HG03039 (cell line): ENCODE results near the gene SMC1B.
"Not testable (repeated sequence)": the region's sequence is repeated elsewhere in the genome, so short reads cannot be mapped to it uniquely, and the experiment has no call there.

Experiments
- ATAC-seq: cut with Tn5 transposase; IDR thresholded peaks from one replicate; pipeline ENCODE4 v1.9.1; 2021; ENCODE audit warnings: mild to moderate bottlenecking, moderate library complexity; ENCODE audit not compliant: unreplicated experiment

SMC1B gene, protein sequence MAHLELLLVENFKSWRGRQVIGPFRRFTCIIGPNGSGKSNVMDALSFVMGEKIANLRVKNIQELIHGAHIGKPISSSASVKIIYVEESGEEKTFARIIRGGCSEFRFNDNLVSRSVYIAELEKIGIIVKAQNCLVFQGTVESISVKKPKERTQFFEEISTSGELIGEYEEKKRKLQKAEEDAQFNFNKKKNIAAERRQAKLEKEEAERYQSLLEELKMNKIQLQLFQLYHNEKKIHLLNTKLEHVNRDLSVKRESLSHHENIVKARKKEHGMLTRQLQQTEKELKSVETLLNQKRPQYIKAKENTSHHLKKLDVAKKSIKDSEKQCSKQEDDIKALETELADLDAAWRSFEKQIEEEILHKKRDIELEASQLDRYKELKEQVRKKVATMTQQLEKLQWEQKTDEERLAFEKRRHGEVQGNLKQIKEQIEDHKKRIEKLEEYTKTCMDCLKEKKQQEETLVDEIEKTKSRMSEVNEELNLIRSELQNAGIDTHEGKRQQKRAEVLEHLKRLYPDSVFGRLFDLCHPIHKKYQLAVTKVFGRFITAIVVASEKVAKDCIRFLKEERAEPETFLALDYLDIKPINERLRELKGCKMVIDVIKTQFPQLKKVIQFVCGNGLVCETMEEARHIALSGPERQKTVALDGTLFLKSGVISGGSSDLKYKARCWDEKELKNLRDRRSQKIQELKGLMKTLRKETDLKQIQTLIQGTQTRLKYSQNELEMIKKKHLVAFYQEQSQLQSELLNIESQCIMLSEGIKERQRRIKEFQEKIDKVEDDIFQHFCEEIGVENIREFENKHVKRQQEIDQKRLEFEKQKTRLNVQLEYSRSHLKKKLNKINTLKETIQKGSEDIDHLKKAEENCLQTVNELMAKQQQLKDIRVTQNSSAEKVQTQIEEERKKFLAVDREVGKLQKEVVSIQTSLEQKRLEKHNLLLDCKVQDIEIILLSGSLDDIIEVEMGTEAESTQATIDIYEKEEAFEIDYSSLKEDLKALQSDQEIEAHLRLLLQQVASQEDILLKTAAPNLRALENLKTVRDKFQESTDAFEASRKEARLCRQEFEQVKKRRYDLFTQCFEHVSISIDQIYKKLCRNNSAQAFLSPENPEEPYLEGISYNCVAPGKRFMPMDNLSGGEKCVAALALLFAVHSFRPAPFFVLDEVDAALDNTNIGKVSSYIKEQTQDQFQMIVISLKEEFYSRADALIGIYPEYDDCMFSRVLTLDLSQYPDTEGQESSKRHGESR

DNA sequence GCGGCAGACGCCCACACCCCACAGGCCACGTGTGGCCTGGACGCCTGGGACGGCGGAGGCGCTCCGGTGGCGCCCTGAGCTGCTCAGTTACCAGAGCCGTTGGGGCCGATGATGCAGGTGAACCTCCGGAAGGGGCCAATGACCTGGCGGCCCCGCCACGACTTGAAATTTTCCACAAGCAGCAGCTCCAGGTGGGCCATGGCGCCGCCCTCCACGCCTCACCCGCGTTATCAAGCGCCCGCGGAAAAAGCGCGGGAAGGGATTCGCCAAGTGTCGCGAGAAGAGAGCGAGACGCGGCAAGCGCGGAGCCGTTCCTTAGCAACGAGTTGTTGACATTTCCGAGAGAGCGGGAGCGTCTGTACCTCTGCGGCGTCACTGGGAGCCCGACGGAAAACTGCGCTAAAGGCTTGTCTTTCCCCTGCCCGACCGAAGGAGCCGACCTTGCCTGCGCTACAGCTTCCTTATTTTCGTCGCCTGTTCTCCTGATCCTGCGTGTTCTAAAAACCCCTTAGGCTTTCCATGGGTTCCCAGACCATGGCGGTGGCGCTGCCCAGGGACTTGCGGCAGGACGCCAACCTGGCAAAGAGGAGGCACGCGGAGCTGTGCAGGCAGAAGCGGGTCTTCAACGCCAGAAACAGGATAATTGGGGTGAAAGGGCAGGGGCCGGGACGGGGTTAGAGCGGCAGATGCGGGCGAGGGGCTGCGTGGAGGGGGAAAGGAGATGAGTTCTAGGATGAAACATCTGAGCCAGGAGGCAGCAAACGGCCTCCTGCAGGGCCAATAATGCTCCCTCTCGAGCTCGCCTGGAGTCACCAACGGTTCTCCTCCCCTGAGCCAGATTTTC lies at the start of gene SMC1B, which contains the start of gene RIBC2:
TSS of gene SMC1B (minus strand) at position 232 of the 844 bp plus-strand sequence. CDS start at position 200, 32 bp downstream.
TSS of gene RIBC2 (plus strand) at position 326 of the 844 bp plus-strand sequence. CDS start at position 520, 194 bp downstream.
- ATAC-seq, result no peak

DNA sequence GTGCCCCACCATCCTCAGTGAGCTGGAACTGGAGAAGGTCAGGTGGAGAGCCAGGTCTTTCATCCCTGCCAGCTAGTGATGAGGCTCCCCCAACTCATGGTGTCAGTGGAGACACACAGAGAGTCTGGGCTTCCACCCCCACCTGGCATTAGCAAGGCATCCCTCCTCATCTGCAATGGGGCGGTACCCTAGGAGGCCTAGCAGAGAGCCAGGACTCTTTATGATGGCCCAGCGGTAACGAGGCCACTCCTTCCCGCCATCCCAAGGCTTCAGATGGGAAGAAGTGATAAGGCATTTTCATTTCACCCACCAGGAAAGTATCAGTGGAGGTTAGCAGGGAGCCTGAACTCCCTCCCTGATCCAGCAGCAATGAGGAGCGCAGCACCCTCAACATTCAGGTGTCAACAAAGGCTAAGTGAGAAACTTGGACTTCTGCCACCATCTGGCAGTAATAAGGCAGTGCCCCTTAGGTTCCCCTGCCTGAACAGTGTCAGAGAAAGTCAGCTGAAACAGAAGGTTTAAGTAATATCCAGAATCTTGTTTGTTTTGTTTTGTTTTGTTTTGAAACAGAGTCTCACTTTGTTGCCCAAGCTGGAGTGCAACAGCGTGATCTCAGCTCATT lies 48.7 kb upstream of the SMC1B start:
- no peak for ATAC-seq

DNA sequence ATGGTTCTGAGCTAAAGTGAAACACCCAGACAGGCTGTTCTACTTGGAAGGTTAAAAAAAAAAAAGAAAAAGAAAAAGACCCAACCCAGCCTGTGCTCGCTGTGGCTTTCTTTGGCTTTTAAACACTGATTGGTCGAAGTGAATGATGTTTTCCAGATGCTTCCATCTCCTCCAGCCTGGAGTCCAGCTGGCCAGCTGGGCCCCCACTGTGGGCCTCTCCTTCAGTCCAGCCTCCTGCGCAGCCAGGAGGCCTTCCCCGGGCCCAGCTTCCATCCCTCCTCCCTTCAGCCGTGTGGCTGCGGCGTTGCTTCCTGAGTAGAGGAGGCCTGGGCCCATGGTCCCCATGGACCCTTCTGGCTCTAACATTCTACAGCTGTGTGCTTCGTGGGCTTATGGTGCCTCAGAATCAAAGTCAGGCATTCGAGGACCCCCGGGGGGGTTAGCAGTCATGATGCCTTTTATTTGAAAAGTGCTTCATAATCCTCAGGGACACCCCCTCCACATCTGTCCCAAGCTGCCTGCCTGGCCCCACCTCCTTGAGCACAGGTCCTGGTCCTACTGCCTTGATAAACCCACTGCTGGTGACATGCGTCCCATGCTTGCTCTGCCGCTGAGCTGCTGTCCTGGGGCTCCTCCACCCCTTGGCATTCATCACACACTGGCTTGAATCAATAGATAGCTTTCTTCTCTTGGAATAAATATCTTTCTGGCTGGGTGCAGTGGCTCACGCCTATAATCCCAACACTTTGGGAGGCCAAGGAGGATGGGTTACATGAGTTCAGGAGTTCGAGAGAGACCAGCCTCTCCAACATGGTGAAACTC lies 47.1 kb upstream of the SMC1B start:
- ATAC-seq, result no peak

DNA sequence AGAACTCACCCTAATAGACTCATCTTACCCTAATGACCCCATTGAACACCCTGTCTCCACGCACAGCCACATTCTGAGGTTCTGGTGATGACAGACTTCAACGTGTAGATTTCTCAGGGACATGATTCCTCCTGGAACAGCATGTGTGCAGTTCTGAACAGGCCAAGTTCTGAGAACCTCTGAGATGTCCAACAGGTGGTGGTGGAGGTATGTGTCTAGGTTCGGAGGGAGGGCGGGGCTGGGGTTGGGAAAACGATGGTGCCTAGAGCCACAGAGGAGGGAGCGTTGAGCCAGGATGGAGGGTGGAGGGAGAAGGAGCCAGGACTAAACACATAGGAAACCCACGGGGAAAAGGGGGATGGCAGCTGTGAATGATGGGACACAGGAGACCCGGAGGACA lies 45.8 kb upstream of the SMC1B start:
- ATAC-seq, result no peak

DNA sequence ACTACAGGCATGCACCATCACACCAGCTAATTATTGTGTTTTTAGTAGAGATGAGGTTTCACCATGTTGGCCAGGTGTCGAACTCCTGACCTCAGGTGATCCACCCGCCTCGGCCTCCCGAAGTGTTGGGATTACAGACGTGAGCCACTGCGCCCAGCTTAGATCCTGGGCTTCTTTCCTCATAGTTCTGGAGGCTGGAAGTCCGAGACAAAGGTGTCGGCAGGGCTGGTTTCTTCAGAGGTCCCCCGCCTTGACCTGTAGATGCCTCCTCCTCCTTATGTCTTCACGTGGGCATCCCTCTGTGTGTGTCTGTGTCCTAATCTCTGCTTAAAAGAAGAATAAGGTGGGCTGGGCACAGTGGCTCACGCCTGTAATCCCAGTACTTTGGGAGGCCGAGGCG lies 45.1 kb upstream of the SMC1B start:
- ATAC-seq, result no peak

DNA sequence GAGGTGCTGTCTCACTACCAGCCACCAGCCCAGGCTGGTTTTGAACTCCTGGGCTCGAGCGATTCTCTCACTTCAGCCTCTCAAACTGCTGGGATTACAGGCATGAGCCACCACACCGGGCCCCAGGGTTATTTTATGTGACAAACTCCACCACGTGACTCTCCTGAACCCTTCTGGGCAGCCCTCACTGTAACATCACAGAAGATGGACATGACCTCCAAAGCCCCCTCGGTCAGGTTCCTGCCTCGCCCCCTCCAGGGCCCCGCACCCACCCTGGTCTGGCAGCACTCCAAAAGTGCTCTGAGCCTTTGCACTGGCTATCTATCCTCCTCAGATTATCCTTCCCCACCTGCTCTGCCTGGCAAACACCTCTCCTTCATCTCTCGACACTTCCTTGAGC lies 43.4 kb upstream of the SMC1B start:
- ATAC-seq, result no peak

DNA sequence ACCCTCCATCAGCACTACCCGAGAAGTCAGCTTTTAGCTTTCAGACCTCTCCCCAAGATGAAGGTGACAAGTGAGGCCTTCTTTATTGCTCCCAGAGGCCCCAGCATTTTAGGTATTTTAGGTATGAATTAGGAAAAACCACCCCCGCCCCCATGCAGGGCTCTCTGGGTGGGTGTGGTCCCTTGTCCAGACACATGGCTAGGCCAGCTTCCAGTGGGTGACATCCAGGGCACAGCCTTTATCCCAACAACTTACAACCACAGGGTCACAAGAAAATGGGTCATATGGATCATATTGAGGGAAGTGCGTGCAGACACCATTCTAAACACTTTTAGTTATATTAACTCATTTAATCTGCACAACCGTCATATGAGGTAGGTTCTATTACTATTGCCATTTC lies 42.2 kb upstream of the SMC1B start:
- no peak for ATAC-seq

DNA sequence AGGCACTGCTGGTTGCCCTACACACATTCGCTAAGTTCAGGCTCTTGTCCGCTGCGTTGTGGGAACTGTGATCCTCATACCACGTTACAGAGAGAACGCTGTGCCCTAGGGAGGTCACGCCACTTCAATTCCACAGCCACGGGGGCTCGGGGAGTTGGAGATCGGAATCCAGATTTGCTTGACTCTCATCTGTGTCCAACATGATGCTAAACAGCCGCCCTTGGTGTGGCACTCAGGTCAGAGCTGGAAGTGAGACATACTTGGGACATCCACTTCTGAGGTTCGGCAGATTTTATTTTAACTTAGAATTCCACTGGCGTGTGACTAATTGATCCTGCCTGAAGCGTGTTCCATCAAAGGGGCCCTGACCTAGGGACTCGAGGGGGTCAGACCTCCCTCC lies 41.8 kb upstream of the SMC1B start:
- ATAC-seq, result no peak

DNA sequence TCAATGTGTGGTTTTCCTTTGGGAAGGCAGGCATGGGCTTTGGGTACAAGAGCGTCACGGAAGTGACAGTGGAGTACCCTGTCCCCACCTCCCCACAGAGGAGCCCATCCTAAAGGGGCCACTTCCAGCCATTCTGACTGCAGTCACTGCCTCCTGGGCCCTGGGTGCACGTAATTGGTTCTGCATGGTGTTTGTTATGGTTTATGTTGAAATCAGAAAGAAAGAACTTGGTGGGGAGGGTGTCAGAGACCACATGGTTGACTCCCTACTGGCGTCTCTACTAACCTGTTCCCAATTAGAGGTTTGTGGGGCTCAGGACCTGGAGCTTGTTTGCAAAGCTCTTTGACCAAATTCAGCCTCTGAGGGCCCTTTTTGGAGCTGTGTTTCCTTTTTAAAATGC lies 40.9 kb upstream of the SMC1B start:
- no peak for ATAC-seq

DNA sequence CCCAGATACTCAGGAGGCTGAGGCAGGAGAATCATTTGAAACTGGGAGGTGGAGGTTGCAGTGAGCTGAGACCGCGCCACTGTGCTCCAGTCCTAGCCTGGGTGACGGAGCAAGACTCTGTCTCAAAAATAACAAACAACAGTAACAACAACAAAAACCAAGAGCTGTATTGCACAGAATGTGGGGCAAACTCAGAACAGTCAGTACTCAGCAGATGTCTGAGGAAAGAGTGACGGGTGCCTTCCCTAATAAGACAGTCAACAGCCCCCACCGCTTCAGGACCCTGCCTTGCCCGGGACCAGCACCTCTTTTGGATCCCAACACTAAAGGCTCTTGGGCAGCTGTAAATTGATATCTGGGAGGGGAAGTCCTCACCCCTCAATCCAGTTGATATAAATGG lies 40.4 kb upstream of the SMC1B start:
- no peak for ATAC-seq

DNA sequence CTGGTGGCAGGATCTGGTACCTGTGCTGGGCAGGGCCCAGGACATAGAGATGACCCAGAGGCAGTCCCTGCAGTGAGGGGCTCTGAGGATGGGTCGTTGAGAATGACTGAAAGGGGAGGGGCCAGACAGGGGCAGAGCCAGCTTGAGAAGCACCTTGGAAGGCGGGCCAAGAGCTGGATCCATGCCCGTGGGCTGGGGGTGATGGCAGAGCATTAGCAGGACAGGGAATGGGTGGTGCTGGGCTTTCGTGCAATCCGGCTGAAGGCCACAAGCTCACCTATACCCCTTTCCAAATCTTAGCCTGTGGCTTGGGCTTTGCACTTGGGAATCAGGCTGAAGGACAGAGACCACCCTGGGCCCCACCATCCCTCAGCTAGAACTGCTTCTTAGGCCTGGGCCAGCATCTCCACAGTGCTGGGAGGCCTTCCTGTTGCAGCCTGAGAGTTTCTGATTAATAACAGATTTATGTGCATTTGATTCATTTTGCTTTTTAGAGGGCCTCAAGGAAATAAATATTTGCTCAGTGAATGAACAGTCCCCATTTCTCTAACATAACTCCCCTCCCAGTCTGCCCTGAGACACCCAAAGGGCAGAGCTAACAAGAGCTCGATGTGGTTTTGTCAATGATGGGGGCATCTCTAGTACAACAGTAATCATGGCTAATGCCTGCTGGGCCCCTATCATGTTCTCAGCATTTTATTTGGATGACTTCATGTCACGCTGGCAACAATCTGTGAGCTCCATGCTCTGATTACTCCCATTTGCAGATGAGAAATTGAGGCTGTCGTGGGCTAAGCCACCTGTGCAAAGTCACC lies 39.4 kb upstream of the SMC1B start:
- ATAC-seq, result no peak

DNA sequence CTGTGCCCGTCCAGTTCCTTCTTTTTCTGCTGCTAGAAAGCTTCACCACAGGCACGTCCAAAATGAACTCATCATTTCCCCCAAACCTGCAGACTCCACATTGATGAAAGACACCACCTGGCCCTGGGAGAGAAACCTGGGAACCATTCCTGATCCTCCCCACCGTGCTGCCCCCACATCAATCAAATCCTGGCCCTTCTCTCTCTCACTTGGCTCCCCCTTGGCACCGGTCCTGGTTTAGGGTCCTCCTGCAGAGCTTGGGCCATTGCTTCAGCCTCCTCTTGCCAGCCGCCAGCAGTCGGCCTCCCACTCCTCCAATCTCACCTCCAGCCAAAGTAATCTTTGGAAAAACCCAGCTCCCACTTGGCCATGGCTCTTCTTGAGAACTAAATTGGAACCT lies 38.6 kb upstream of the SMC1B start:
- no peak for ATAC-seq

DNA sequence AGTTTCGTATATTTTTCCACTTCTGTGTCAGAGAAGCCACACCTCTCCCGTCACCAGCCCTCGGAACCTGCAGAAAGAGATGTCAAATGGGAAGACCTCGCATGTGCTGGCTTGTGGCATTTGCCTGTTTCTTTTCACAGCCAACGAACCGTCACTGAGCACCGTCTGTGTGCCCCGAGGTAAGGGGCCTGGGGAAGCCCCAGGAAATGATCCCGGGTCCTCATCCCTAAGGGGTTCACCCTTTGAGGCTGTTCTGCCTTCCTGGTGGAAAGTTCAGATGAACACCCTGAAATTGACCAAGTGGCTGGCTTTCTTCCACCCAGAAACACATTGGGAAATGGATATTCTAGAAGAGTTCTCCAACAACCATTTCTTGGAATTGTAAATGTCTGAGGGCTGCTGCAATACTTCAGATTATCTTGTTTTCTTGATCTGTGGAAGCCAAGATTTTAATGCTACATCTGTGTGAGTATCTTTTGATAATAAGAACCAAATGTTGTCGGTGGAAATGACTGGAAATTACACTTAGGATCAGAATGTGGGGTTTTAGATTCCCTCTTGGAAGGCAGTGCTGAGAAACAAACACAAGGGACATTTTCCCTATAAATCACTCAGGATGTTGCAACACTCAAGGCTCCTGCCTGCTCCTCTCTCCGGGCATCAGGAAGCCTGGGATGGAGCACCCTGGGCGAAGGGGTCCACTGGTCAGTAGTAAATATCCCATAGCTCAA lies 37.7 kb upstream of the SMC1B start:
- no peak for ATAC-seq

DNA sequence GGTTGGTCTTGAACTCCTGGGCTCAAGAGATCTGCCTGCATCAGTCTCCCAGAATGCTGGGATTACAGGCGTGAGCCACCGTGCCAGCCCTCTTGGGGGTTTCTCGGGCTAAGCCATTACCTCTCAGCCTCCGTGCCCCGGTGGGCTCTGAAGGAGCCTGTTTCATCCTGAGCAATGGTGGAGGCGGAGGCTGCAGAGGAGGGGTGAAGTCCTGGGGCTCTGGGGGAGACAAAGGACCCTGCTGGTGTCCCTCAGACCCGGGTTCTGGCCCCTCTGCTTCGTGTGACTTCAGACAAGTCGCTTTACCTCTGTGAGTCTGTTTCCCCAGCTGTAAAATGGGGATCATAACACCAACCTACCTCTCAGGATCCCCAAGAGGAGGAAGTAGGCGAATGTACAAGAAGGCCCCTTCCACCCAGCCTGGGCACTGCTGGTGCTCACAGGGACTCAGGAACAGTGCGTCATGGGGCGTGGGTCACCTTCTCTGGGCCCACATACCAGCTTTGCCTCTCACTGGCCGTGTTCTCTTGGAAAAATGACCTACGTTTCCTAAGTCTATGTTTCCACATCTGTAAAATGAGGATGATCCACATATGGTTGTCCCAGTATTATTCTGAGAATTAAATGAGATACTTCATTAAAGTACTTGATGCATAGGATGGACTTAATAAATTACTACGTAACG lies 36.8 kb upstream of the SMC1B start:
- ATAC-seq, result no peak

DNA sequence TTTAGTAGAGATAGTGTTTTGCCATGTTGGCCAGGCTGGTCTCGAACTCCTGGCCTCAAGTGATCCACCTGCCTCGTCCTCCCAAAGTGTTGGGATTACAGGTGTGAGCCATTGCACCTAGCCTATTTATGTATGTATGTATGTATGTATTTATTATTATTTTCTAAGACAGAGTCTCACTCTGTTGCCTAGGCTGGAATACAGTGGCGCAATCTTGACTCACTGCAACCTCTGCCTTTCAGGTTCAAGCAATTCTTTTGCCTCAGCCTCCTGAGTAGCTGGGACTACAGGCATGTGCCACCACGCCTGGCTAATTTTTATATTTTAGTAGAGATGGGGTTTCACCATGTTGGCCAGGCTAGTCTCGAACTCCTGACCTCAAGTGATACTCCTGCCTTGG lies 36.0 kb upstream of the SMC1B start:
- not testable (repeated sequence) for ATAC-seq

DNA sequence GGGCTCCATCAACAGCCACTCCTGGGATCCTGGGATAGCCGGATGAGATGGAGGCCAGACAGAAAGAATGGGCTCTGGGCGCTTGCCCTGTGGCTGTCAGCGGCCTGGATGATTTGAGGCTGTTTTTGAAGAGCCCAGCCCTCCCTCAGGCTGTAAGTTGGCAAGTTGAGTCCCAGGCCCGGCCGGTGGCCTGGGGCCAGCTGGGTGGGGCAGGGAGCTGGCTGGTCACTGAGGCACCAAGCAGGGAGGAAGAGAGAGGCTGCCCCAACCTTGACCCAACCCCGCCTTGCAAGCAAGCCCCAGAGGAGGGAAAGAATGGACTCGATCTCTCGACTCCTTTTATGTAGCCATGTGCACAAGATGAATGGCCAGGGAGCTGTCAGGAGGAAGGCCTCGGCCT lies 35.0 kb upstream of the SMC1B start:
- no peak for ATAC-seq

DNA sequence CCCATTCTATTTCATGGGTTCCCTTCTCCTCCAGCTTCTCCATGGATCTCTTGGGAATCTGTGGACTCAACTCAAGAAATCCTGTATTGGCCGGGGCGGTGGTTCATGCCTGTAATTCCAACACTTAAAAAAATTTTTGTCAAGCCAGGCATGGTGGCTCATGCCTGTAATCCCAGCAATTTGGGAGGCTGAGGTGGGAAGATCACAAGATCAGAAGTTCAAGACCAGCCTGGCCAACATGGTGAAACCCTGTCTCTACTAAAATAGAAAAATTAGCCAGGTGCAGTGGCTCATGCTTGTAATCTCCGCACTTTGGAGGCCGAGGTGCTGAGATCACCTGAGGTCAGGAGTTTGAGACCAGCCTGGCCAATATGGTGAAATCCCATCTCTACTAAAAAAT lies 34.2 kb upstream of the SMC1B start:
- not testable (repeated sequence) for ATAC-seq
